Liver (tissue), 3 donors: ENCODE data around the gene SLC16A6.
A peak's percentile ranks its signal among the peaks of the same experiment; 100 is the strongest.

Experiments
- ATF3 ChIP-seq: IDR thresholded peaks from 2 replicates; pipeline ENCODE4 v1.6.1; 2016; ENCODE audit warnings: antibody characterized with exemption
- EGR1 ChIP-seq, 2 donors: IDR thresholded peaks; 2 replicates each; pipeline ENCODE4 v1.6.1; 2016 to 2018; ENCODE audit warnings: antibody characterized with exemption in 2 of 2, low read depth in 2 of 2
- FOXA2 ChIP-seq: IDR thresholded peaks from 2 replicates; pipeline ENCODE4 v1.6.1; 2016; ENCODE audit warnings: antibody characterized with exemption
- GABPA ChIP-seq, 2 donors: IDR thresholded peaks in 1 of 2; conservative IDR thresholded peaks in 1 of 2; 2 replicates each; pipeline ENCODE4 v1.6.1; 2016; ENCODE audit warnings: antibody characterized with exemption in 2 of 2, mild to moderate bottlenecking in 1 of 2, moderate library complexity in 1 of 2
- HNF4G ChIP-seq: IDR thresholded peaks from 2 replicates; pipeline ENCODE4 v1.6.1; 2016; ENCODE audit warnings: antibody characterized with exemption
- JUND ChIP-seq, 2 donors: IDR thresholded peaks; 2 replicates each; pipeline ENCODE4 v1.6.1; 2016; ENCODE audit warnings: antibody characterized with exemption in 2 of 2
- MAX ChIP-seq: IDR thresholded peaks from 2 replicates; pipeline ENCODE4 v1.6.1; 2016; ENCODE audit warnings: antibody characterized with exemption
- RAD21 ChIP-seq, 2 donors: IDR thresholded peaks; 2 replicates each; pipeline ENCODE4 v1.6.1; 2016; ENCODE audit warnings: antibody characterized with exemption in 2 of 2, mild to moderate bottlenecking in 2 of 2
- SP1 ChIP-seq: IDR thresholded peaks from 2 replicates; pipeline ENCODE4 v1.6.1; 2018; ENCODE audit warnings: antibody characterized with exemption, mild to moderate bottlenecking
- TAF1 ChIP-seq: conservative IDR thresholded peaks from 2 replicates; pipeline ENCODE4 v1.6.1; 2016; ENCODE audit warnings: antibody characterized with exemption, mild to moderate bottlenecking
- YY1 ChIP-seq: IDR thresholded peaks from 2 replicates; pipeline ENCODE4 v1.6.1; 2016; ENCODE audit warnings: antibody characterized with exemption, mild to moderate bottlenecking
- ZBTB33 ChIP-seq: IDR thresholded peaks from 2 replicates; pipeline ENCODE4 v1.6.1; 2016; ENCODE audit warnings: antibody characterized with exemption
- TF ChIP-seq, protein P1 (sequence below): fragments of 150-350 bp; IDR thresholded peaks from 2 replicates; pipeline ENCODE4 v1.5.1; 2017; ENCODE audit warnings: improper control_type of control experiment, low read depth, low read length; ENCODE audit not compliant: missing input control
- TF ChIP-seq, protein P2 (sequence below): IDR thresholded peaks from 2 replicates; pipeline ENCODE4 v1.6.1; 2016; ENCODE audit warnings: antibody characterized with exemption, mild to moderate bottlenecking
- donor health status: healthy.
- donor health status: healthy.

- TF ChIP-seq, protein P1, sequence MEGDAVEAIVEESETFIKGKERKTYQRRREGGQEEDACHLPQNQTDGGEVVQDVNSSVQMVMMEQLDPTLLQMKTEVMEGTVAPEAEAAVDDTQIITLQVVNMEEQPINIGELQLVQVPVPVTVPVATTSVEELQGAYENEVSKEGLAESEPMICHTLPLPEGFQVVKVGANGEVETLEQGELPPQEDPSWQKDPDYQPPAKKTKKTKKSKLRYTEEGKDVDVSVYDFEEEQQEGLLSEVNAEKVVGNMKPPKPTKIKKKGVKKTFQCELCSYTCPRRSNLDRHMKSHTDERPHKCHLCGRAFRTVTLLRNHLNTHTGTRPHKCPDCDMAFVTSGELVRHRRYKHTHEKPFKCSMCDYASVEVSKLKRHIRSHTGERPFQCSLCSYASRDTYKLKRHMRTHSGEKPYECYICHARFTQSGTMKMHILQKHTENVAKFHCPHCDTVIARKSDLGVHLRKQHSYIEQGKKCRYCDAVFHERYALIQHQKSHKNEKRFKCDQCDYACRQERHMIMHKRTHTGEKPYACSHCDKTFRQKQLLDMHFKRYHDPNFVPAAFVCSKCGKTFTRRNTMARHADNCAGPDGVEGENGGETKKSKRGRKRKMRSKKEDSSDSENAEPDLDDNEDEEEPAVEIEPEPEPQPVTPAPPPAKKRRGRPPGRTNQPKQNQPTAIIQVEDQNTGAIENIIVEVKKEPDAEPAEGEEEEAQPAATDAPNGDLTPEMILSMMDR = no peak
- TF ChIP-seq RAD21 (IDR thresholded peaks at IDR 0.05) (peak in 1 of 2 donors; percentile 45), ATF3 (no peak), ZBTB33 (no peak), MAX (no peak), GABPA (IDR thresholded peaks at IDR 0.05 in 1 of 2, conservative IDR thresholded peaks at IDR 0.05 in 1 of 2) (no peak), SP1 (no peak), JUND (IDR thresholded peaks at IDR 0.05) (no peak), HNF4G (no peak), YY1 (no peak), TAF1 (no peak), EGR1 (IDR thresholded peaks at IDR 0.05; ENCODE audit: low read depth in 2 of 2) (no peak), FOXA2 (no peak)
- TF ChIP-seq, protein P2, sequence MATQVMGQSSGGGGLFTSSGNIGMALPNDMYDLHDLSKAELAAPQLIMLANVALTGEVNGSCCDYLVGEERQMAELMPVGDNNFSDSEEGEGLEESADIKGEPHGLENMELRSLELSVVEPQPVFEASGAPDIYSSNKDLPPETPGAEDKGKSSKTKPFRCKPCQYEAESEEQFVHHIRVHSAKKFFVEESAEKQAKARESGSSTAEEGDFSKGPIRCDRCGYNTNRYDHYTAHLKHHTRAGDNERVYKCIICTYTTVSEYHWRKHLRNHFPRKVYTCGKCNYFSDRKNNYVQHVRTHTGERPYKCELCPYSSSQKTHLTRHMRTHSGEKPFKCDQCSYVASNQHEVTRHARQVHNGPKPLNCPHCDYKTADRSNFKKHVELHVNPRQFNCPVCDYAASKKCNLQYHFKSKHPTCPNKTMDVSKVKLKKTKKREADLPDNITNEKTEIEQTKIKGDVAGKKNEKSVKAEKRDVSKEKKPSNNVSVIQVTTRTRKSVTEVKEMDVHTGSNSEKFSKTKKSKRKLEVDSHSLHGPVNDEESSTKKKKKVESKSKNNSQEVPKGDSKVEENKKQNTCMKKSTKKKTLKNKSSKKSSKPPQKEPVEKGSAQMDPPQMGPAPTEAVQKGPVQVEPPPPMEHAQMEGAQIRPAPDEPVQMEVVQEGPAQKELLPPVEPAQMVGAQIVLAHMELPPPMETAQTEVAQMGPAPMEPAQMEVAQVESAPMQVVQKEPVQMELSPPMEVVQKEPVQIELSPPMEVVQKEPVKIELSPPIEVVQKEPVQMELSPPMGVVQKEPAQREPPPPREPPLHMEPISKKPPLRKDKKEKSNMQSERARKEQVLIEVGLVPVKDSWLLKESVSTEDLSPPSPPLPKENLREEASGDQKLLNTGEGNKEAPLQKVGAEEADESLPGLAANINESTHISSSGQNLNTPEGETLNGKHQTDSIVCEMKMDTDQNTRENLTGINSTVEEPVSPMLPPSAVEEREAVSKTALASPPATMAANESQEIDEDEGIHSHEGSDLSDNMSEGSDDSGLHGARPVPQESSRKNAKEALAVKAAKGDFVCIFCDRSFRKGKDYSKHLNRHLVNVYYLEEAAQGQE = no peak
These were observed 37.1 kb upstream of the SLC16A6 start for GRCh38 chr17:68327823-68328557.
